Tongue (tissue), 2 donors: ENCODE measurements around the gene CD40LG. TPM values are rescaled to one million over a fixed set of nuclear protein-coding genes. Genes with fewer than 3 reads are reported as not detected.

ENCODE experiments used
- DNase-seq: peaks from one replicate; pipeline ENCODE4 v3.0.0-alpha.2; 2015
- total RNA-seq: library from RNA; depleted of rRNA; stranded (reverse); fragments of >200 nt; gene quantifications from one replicate; pipeline ENCODE4 v1.2.3, GENCODE V29; 2014

The CD40LG gene
- total RNA-seq, 1 donor from 2014 or later, result not detected

- DNase-seq, result no peak
These were observed 5.1 kb downstream of the CD40LG start for GRCh38 chrX:136652822-136653723.

- DNase-seq, result no peak
These were observed 8.5 kb downstream of the CD40LG start for GRCh38 chrX:136656361-136656964.

- no peak for DNase-seq
These were observed 10.2 kb downstream of the CD40LG start for GRCh38 chrX:136658151-136658550.

GRCh38 chrX:136659174-136659573, 11.2 kb downstream of the CD40LG start:
- DNase-seq, result no peak

- no peak for DNase-seq
These were observed 12.9 kb downstream of the CD40LG start for GRCh38 chrX:136660896-136661295.

GRCh38 chrX:136662104-136662503, 14.1 kb downstream of the CD40LG start:
- DNase-seq, result no peak

- DNase-seq, result no peak
These were observed 15.0 kb downstream of the CD40LG start for GRCh38 chrX:136662976-136663375.

GRCh38 chrX:136665258-136665900, 17.4 kb downstream of the CD40LG start:
- DNase-seq, result no peak

- no peak for DNase-seq
These were observed 18.1 kb downstream of the CD40LG start for GRCh38 chrX:136666088-136666487.

GRCh38 chrX:136667446-136668168, 19.6 kb downstream of the CD40LG start:
- DNase-seq, result no peak

GRCh38 chrX:136671006-136671610, 23.1 kb downstream of the CD40LG start:
- DNase-seq, result no peak

- DNase-seq, result no peak
These were observed 26.5 kb downstream of the CD40LG start for GRCh38 chrX:136674270-136674985.

- DNase-seq, result peak; percentile 1
These were observed 31.6 kb downstream of the CD40LG start for GRCh38 chrX:136679531-136679930.

- no peak for DNase-seq
These were observed 36.2 kb downstream of the CD40LG start for GRCh38 chrX:136684120-136684519.

- DNase-seq, result no peak
These were observed 39.5 kb downstream of the CD40LG start for GRCh38 chrX:136687457-136687856.

GRCh38 chrX:136689436-136689835, 41.5 kb downstream of the CD40LG start:
- DNase-seq, result no peak

GRCh38 chrX:136691028-136691809, 43.3 kb downstream of the CD40LG start:
- DNase-seq, result no peak

- no peak for DNase-seq
These were observed 44.3 kb downstream of the CD40LG start for GRCh38 chrX:136692271-136692670.

GRCh38 chrX:136694431-136695087, 46.6 kb downstream of the CD40LG start:
- DNase-seq, result peak; percentile 70

- DNase-seq, result no peak
These were observed 49.2 kb downstream of the CD40LG start for GRCh38 chrX:136697156-136697555.
